ENCODE measurements around the gene SYT1.

Gene SYT1

DNA sequence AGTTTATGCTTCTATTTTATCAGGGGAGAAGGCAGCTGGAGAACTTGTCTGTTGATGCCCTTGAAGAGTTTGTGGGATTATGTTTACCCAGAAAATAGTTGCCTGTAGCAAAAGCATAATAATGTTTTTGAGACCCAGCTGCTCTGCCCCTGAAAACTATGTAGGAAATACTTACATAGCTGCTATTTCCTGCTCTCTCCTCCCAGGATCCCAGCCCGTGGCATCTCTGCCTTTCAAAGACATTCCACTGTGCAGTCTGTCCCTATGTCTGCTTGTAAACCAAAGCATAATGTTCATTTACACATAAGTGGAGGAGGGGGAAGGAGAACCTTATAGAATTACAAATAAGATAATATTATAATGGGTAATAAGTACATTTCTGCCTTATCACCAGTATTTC is 198.7 kb downstream of the SYT1 start:
- DNase-seq = no peak

GRCh38 chr12:79067977-79068376 is 203.4 kb downstream of the SYT1 start:
- no peak for DNase-seq

- DNase-seq = no peak
Measured at GRCh38 chr12:79069009-79069408, 204.4 kb downstream of the SYT1 start.

DNA sequence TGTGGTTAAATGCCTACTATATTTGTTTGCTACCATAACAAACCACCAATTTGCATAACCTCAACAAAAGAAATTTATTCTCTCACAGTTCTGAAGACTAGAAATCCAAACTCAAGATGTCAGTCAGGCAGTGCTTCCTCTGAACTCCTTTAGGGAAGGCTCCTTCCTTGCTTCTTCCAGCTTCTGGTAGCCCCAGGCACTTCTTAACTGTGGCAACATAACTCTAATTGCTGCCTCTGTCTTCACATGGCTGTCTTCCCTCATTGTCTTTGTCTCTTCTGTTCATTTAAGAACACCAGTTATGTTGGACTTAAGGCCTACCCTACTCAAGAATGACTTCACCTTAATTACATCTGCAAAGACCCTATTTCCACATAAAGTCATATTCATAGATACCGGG is 206.9 kb downstream of the SYT1 start:
- no peak for DNase-seq

DNA sequence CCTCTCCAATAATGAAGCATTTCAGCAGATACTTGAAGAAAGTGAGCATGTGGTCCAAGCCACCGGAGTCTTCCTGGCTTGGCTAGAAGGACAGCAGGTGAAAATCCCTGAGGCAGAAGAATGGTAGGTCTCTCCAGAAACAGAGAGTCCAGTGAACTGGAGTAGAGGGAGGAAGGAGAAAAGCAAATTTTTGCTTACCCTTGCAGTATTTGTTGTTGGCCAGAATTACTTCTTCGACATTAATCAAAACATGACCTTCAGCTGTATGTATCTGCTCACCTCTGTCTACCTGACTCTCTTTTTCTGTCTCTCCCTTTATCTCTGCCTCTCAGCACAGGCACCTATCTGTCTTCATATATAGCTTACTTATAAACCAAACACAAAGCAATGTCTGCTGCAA is 208.9 kb downstream of the SYT1 start:
- no peak for DNase-seq

DNA sequence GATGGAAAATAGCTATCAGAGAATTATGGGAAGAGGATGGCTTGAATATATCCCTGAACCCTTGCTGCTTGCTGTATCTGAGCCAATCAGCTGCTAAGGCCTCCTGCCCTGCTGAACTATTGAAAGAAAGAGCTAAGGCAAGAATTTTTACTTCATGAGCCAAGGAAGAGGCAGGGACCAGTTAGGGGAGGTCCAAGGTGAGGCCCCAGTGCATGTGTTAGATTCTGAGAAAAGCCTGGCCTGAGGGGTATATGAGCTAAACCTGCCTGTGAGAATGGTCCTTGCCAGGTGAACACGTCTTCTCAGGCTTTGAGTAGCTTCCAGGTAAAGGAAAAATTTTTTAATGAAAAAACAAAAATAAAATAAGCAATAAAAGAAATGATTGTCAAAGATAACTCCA is 218.0 kb downstream of the SYT1 start:
- no peak for DNase-seq

DNA sequence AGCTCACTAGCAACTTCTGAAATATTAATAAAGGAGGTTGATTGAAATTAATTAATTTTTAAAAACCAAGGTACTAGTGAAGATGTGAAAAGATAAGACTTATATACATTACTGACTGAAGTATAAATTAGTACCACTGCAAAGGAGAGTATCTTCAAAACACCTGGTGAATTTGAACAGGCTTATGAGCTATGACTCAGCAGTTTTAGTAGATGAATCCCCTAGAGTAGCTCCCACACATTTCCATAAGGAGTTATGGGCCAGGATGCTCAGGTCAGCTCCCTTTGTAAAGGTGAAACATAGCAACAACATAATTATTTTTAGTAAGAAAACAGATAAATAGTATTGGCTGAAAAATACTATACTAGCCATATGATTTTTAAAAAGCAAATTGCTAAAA is 218.6 kb downstream of the SYT1 start:
- DNase-seq = no peak

- DNase-seq = no peak
Measured at GRCh38 chr12:79085106-79085682, 220.6 kb downstream of the SYT1 start.

DNA sequence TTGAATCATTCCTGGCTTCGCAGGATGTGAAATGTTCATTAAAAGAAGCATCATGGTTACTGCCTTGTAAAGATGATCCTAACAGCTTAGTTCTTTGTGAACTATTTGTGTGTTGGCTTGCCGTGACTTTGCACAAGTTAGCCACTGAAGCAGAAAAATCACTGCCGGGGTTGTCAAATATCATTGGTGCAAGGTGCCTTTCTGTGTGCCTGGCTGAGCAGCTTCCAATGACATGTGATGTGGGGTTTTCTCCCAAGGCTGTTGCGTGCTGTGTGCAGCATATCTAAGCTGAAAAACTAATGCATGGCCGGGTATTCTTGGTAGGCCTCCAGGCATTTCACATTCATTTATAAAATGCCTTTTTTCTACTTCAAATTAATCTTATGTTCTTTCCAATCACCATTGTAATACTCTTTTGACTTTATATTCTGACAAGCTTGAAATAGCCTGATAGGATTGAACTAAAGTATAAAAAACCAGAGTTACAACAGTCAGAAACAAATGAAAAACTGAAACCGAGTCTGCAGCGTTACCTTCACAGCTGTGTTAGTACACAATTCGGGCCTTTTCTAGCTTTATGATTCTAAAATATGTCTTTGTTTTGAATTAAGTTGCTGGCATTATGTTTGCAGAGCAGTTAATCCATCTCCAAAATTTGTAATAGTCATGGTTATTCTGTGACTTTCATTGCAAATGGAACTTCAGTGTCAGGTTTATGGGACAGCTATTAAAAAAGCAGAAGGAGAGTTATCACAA is 222.1 kb downstream of the SYT1 start:
- DNase-seq = no peak

- no peak for DNase-seq
Measured at GRCh38 chr12:79098530-79098929, 234.0 kb downstream of the SYT1 start.

DNA sequence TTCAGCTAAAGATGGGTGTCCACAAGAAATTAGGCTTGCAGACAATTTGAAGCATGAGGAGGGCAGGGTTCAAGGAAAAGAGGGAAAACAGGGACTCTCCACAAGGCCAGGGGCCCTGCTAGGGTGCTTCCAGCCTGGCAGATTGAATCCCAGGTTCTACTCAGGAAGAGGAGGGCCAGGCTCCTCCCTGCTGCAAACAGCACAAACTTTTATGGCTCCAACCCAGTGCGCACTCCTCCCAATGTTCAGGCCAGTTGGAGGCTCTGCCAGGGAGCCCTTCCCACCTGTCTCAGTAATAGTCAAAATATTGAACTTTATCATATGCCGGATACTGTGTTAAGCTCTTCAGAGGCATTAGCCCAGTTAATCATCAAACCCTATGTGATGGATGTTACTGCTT is 244.4 kb downstream of the SYT1 start:
- no peak for DNase-seq

- DNase-seq = no peak
Measured at GRCh38 chr12:79114896-79115295, 250.3 kb downstream of the SYT1 start.

DNA sequence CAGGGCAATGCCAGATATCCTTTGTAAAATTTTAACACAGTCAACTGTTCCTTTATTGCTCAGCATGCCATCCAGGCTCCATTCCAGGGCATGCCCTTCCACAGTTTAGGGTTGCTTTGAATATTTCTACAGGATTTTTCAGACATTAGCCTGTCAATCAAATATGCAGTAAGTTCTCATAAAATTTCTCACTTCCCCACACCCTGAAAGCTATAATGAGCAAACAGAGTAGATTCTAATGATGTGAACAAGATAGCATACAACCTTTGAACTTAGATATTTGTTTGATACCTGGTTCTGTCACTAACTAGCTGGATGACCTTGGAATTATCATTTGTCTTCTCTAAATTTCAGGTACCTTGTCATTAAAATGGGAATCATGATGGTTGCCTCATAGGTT is 251.2 kb downstream of the SYT1 start:
- no peak for DNase-seq

GRCh38 chr12:79119796-79120195 is 255.2 kb downstream of the SYT1 start:
- DNase-seq = no peak

DNA sequence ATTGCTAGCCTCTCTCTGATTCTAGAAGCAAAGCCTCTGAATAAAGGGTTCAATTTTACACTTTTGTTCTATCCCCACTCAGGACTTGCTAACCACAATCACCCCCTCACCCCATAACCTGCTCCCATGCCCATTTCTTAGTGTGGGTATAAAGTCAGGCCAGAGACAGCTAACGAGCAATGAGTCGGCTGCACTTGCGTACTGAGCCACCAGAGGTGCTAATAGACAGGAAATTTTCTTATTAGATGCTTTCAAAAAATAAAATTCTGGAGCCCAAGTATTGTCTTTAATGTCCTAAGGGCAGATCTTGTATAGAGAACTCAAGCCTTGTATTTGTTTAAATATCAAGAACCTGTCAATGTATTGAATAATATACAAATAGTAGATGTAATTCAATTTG is 256.9 kb downstream of the SYT1 start:
- no peak for DNase-seq

DNA sequence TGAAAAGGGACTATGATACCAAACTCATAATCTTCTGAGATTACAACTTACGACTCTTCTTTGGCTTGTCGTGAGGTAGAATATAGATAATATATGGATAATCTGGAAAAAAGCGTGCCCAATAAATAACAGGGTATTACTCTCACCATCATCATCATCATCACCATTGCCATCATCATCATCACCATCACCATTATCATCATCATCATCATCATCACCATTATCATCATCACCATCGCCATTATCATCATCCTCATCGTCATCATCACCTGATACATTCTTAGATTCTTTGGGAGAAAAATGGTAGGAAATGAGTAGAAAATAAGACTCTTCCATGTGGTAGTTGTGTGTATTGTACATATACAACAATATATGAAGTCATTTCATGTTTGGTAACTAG is 259.8 kb downstream of the SYT1 start:
- no peak for DNase-seq

GRCh38 chr12:79125358-79125757 is 260.8 kb downstream of the SYT1 start:
- DNase-seq = no peak

- peak; percentile 39 for DNase-seq
Measured at GRCh38 chr12:79127271-79127751, 262.7 kb downstream of the SYT1 start.

DNA sequence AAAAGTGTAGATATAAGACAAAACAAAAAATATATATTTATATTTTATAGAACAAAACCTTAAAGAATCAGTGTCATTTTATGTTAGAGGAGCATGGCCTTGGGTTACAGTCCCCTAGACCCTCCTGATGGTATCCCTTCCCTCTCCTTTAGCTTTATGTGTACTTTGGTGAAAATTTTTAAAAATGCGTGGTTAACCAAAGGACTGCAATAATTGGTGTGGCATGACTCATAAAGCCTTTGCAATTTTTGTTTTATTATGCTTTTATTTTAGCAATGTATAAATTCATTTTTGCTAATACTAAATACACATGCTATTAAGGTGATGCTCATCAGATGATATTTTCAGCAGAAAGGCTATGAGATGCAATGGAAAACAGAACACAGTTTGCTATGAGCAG is 264.4 kb downstream of the SYT1 start:
- DNase-seq = no peak

GRCh38 chr12:79138872-79139271 is 274.3 kb downstream of the SYT1 start:
- no peak for DNase-seq

- DNase-seq = no peak
Measured at GRCh38 chr12:79140711-79141110, 276.1 kb downstream of the SYT1 start.

DNA sequence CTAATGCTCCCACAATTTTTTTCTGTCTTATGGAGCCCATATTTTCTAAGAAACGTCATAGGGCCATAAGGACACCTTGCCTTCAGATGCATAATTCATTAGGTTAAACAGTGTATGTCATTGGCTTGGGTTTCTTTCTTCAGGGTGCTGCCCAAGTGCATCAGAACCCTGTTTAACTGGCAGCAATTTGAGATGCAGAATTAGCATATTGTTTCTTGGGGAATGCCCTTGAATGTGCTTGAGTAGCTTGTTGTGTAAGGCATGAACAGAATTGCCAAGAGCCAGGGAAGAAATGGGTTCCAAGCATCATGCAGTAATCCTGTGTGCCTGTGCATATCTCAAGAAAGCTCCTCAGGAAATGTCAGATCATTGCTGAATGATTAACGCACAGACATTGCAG is 277.2 kb downstream of the SYT1 start:
- DNase-seq = no peak

- DNase-seq = no peak
Measured at GRCh38 chr12:79143803-79144202, 279.2 kb downstream of the SYT1 start.

- no peak for DNase-seq
Measured at GRCh38 chr12:79151956-79152355, 287.4 kb downstream of the SYT1 start.

GRCh38 chr12:79155683-79156082 is 291.1 kb downstream of the SYT1 start:
- DNase-seq = no peak

Data from GF-D8 (cell line).